Measurements from ENCODE around the gene MALRD1.

MALRD1 gene

DNA sequence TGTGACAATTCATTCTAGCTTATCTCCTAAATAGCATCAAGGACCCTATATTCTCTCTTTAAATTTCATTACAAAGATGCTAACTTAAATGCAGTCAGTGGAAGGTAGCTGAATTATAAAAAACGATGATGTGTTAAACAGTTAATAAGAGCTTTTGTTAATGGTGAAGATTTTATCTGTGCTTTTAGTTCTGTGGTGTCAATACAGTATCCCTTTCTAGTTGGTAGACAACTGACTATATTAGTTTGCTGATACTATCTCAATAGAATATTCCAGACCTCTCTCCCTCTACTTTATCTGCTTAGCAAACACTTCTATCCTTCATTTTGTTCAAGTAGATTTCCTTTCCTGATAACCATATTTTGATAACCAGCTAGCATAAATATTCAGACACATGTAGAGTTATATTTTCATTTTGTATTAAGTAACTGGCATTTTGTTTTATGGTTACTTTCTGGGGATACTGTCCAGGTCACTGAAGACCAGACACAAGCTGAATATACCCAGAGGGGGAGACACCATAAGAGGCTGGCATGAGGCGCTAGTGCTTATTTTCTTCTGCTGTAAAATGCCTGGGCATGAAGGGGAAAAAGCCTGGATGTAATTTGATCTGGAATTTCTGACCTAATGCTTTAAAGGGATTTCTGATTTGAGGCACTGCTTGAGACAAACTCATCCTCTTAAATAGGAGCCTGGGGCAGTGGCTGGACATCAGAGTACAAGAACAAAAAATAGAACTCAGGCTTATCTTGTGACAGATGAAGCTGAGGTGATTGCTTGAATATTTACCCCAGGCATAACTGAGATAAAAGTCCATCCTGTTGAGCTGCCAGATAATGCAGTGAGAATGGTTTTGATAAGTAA, 197.5 kb downstream of the MALRD1 start:
- DNase-seq = no peak

DNA sequence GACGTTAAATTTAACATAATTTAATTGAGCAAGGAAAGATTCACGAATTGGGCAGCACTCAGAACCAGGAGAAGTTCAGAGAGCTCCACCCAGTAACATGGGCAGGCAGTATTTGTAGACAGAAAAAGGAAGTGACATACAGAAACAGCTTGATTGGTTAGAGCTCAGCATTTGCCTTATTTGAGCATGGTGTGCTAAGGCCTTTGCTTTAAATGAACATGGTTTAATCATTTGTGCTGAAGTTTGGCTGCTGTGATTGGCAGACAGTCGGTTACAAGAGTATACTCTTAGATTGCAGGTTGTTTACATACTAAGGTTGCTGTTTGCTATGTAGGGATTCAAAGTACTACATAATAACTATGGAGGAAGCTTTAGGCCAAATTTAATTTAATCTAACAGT, 199.2 kb downstream of the MALRD1 start:
- no peak for DNase-seq

DNA sequence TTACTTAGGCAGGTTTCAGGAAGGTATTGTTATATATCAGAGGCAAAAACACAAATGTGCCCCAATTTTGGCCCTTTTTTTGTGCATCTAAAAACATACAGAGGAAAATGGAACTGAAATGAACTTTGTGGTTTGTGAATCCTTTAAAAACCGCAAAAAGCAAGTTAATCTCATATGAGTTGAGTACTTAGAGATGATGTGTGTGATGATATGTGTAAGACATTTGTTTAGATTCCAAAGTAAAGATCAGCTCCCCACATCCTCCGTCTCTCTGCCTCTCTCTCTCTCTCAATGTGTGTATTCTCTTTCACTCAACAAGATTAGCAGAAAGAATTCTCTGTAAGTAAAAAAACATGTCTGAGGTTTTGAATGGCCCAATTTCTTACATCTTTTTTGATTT, 201.9 kb downstream of the MALRD1 start:
- DNase-seq = no peak

DNA sequence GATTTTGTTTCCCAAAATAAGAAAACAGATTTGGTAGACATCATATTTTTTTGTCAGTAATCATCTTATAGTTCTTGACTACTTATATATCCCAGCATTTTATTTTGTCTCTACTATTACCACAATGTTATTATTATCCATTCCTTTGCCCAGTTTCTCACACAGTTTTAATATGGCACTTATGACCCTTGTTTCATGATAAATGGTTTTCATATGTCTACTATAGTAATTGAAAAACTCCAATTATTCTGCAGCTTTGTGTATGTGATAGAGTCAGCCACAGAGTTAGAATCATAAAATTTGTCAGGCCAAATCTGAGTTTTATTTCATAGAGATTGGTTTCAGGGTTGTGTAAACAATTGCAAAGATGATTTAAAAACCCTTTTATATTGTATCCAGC, 203.9 kb downstream of the MALRD1 start:
- no peak for DNase-seq

DNA sequence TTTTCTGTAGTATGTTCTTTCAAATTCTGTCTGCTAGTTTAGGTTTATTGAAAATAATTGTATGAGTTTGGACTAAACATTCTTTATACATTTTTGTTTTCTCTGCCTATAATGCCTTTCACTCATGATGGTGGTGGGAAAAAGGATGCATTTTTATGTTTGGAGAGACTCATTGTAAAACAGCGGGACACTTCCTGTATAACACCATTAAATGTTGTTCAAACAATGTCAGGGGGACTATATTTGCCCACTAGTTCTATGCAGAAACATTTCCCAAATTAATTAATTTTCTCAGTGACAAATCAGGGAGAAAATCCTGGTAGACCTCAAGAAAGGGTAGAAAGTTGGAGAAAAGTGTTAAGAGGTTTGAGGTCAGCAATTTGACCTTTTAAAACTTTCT, 207.7 kb downstream of the MALRD1 start:
- DNase-seq = no peak

DNA sequence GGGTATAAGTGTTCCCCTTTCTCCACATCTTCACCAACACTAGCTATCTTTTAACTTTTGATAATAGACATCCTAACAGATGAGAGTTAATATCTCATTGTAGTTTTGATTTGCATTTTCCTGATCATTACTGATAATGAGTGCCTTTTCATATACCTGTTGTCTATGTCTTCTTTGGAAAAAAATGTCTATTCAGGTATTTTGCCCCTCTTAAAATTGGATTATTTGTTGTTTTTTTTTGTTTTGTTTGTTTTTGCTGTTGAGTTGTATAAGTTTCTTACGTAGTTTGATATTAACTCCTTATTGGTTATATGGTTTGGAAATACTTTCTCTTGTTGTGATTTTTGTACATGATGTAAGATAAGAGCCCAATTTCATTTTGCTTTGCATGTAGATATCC, 214.7 kb downstream of the MALRD1 start:
- DNase-seq = no peak

DNA sequence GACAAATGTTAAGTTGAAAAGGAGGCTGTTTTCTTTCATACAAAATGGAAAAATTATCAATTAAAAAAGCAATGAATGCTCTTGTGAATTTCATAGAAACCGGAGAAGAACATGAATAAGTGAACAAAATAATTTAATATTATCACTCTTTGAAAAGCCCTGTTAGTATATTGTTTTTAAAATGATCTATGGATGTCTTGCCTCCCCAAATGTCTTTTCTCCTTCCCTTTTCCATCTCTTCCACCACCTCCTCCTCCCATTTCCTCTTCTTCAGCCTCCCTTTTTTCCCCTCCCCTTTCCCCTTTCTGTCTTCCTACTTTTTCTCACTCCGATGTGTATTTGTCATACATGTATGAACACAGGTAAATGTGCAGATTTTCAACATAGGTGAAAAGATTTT, 234.7 kb downstream of the MALRD1 start:
- no peak for DNase-seq

DNA sequence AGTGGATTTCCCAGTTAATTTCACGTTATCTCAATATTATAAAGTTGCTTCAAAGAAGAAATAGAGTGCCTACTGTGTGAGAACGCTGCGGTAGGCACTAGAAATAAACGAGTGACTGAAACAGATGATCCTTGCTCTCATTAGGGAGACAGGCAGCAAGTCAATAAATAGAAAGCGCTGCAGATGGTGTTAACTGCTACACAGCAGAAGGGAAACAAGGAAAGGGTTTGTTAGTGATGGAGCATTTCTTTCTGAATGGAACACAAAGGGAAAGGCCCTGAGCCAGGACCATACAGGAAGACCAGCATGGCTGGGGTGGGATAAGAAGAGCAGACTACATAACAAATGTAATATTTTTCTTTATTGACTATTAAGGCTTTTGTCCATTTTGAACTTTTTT, 235.2 kb downstream of the MALRD1 start:
- no peak for DNase-seq

DNA sequence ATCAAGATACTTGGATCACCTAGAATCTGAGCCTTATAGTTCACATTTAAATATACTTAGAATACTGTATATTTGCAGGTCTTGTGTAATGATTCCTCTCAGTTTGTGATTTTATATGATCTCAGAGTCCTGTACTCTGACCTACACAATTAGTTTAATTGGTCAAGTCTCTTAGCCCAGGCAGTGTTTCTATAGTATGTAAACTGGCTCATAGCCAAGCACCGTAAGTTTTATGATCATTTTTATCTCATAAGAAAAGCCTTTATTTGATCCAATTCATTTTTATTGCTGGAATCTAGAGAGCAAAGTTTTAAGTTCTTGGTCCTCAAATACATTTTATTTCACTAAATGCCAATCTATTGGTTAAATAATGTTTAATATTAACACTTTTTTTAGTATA, 242.2 kb downstream of the MALRD1 start:
- no peak for DNase-seq

DNA sequence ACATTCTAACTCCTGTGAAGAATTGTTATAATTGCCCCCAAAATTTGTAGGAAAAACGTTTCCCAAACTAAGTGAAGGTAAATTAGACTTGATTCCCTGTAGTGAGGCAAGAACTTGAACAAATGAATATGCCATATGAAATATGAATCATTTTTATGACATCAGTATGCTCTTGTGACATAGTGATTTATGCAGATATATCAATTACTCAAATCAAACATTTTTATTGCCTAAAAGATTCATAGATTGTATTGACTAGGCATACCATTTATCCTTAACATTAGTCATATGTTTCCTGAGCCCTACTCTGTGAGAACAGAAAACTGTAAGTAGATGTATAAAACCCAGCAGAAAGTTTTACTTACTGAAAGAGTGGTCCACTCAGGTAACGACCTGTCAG, 245.6 kb downstream of the MALRD1 start:
- no peak for DNase-seq

DNA sequence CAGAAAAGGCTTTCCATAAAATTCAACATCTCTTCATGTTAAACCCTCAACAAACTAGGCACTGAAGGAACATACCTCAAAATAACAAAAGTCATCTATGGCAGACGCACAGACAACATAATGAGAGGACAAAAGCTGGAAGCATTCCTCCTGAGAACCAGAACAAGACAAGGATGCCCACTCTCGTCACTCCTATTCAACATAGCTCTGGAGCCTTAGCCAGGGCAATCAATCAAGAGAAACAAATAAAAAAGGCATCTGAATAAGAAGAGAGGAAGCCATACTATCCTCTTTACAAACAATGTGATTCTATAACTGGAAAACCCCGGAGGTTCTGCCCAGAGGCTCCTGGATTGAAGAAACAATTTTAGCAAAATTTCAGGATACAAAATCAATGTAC, 251.0 kb downstream of the MALRD1 start:
- DNase-seq = no peak

DNA sequence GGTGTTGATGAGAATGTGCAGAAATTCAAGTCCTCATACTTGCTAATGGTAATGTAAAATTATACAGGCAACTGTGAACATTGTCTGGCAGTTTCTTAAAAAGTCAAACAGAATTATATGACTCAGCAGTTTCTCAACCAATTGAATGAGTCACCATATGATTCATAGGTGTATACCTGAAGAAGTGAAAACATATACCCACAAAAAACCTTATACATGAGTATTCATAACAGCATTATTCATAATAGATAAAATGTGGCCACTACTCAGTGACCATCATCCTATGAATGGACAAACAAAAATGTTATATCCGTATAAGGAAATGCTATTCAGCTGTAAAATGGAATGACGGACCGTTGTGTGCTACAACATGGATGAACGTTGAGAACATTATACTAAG, 253.5 kb downstream of the MALRD1 start:
- DNase-seq = no peak

DNA sequence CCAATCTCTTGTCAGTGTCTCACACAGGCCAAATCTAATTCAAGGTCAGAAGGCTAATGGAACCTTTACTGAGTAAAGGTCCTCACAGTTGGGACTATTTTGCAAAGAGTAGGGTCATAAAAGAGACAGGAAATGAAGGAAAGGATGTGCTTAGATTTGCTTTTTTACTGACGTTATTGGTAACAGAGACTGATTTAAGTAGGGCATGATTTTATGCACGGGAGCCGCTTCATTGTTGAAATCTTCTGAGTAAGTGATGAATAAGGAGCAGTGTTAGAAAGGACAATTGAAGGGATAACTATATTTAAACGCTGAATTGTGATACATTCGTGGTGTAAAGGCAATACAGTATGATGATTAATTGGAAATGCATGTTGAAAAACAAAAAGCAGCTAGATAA, 261.5 kb downstream of the MALRD1 start:
- DNase-seq = no peak

DNA sequence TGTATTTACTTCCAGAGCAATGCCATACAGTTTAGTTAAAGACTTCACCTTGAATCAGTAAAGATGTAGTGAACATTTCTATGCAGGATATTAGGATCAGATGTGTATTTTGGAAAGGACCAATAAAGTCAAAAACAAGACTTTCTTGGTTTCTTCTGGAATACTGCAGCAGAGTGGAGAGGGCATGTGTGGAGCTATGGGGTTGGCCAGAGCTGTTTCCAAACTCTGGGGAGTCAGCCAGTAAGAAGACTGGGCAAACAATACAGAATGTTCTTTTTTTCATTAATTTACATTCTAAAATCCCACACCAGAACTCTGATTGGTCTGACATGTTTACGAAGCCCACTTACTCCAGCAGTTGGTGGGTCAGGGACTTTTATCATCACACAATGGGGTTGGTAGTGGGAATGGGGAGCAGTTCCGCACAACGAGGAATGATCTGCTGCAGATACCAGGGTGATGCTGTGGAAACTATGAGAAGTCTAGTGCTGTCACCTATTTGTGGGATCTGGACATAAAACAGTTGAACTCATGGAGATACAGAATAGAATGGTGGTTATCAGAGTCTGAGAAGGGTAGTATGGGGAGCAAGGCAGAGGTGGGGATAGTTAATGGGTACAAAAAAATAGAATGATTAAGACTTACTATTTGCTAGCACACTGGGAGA, 267.7 kb downstream of the MALRD1 start:
- no peak for DNase-seq

DNA sequence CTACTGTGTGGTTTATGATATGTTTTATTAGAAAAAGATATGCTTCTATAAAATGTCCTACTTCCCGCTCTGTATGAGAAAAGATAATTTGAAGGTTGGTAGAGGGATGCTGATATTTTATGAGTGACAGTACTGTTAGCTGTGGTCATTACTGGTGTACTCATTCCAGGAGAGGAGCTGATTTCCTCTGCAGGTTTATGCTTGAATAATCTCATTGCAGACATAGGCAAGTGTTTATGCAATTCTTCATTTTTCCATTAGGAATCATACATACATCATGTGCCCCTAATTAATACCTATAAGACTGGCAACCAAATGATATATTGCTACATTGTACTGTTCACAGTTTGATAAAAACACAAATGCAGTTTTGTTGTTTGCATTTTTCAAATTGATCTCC, 269.4 kb downstream of the MALRD1 start:
- DNase-seq = no peak

DNA sequence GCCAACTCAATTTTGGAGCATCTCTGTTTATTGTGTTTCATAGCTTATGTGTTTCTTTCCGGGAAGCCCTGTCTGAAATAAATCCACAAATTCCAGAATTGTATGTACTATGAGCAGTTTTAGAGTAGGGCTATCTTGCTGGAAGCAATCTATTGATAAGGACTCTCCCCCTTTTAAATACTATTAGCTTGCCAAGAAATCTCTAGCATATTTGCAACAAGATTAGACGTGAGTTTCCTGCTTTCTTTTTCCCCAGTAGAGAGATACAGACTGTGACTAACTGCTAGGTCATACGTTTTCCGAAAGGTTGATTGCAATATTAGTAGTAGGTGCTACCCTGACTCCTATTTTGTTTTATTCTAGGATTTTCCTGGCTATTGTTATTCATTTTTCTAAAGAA, 277.0 kb downstream of the MALRD1 start:
- no peak for DNase-seq

DNA sequence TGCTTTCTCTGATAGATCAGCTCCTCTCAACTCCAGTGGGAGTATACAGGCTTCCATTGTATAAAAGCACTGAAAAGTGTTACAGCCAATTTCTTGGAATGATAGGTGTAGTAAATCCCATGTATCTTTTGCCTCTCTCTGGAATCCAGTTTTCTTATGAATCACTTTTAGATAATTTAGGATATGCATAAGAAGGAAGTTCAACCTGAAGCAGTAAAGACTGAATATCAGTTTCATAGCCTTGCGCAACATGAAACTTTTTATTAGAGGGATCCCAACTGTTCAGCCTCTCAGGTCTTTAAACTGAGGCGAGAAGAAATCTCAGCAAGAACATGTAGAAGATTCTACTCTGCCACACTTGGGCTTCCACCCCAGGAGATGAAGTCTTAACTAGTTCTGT, 280.0 kb downstream of the MALRD1 start:
- no peak for DNase-seq

DNA sequence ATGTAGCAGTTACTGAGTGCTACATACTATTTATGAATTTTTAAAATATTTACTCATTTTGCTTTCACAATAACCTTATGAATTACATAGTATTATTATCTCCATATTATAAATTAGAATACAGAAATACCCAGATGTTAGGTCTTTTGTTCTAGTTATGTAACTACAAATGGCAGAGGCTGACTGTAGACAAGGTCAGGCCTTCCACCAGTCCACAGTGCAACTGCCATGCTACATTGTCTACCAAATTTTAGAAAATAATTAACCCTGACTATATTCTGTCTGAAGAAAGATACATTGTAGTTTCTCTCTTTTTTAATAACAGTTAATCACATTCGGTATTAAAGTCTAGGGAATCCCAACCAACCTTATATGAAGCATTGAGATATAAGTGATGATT, 280.9 kb downstream of the MALRD1 start:
- DNase-seq = no peak

DNA sequence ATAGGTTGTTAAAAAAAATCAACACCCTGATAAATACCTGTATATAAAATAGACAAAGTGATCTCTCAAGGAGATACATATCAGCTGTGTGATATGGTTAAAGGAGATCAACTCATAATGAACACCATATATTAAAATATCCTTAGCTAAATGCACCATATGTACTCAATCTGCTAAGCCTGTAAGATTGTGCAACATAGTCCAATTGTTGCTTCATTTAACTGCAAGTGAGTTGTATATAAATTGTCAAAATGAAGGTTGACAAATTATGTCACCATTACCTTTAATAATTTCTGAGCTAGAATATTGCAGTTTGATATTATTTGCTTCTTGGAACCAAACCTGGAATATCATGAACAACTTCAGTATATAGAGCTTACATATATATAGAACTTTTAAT, 283.7 kb downstream of the MALRD1 start:
- no peak for DNase-seq

DNA sequence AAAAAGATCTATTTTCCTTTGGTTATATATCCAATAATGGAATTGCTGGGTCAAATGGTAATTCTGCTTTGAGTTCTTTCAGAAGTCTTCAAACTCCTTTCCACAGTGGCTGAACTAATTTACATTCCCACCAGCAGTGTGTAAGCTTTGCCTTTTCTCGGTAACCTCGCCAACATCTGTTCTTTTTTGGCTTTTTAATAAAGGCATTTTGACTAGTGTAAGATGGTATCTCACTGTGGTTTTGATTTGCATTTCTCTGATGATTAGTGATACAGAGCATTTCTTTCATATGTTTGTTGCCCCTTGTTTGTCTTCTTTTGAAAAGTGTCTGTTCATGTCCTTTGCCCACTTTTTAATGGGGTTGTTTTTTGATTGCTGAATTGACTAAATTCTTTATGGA, 285.0 kb downstream of the MALRD1 start:
- DNase-seq = no peak

DNA sequence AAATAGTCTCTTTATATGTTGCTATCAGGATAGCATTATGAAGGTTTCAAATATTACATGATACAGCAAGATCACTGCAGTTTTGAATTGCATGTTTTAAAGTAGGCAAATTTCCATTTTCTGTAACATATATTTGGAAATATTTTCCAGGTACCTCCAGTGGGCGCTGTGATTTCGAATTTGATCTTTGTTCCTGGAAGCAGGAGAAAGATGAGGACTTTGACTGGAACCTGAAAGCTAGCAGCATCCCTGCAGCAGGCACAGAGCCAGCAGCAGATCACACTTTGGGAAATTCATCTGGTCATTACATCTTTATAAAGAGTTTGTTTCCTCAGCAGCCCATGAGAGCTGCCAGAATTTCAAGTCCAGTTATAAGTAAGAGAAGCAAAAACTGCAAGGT, 299.0 kb downstream of the MALRD1 start:
- DNase-seq = no peak

DNA sequence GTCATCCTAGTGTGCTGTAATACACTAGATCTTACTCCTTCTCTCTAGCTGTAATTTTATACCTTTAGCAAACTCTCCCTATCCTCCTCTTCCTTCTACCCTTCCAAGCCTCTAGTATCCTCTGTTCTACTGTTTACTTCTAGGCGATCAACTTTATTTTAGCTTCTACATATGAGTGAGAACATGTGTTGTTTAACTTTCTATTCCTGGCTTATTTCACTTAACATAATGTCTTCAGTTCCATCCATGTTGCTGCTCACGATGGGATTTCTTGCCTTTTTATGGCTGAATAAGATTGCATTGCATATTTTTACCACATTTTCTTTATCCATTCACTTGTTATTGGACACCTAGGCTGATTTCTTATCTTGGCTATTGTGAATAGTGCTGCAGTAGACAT, 318.6 kb downstream of the MALRD1 start:
- no peak for DNase-seq

DNA sequence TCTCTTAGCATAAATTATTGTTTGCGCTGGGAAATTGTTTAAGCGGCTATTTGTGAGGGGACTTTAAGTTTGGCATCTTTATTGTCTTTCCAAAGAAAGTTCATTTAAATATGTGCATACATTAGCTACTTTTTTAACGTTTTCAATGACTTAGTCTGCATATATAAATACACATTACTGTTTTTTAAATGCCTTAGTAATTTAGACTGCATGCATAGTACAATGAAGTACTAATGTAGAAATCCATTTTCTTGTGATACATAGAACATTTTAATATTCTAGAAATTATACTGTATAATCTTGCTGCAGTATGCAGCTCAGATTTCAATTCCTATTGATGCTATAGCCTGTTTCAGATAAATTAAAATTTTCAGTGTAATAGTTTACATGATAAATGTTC, 325.4 kb downstream of the MALRD1 start:
- DNase-seq = no peak

DNA sequence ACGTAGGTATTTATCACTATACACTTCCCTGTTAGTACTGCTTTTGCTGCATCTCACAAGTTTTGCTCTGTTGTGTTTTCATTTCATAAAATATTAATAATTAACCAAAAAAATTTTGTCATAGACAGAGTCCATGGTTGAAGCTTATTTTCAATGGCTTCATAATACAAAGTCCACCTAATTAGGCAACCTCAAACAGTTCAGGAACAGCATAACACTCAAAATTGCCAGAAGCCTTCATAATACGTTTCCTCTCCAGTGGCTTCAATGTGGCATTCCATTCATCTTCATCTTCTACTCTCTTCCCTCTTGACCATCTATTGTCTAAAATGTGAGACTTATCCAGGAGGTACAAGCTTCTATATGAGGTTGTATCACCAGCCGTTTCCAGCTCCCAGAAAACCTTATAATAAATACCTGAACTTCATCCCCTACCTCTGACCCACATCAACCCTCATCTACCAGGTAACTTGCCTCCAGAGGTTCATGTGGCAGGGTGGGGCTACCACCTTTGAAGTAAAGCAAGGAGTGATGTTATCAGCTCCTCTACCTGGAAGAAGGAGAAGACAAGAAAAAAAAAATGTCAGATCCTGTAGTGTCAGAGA, 337.3 kb downstream of the MALRD1 start:
- DNase-seq = no peak

Data from CD4-positive, alpha-beta T cell treated with Interferon alpha-2 for 1 hour (primary cell).